ENCODE data around the gene UGT2B17.

- TF ChIP-seq, protein P1, sequence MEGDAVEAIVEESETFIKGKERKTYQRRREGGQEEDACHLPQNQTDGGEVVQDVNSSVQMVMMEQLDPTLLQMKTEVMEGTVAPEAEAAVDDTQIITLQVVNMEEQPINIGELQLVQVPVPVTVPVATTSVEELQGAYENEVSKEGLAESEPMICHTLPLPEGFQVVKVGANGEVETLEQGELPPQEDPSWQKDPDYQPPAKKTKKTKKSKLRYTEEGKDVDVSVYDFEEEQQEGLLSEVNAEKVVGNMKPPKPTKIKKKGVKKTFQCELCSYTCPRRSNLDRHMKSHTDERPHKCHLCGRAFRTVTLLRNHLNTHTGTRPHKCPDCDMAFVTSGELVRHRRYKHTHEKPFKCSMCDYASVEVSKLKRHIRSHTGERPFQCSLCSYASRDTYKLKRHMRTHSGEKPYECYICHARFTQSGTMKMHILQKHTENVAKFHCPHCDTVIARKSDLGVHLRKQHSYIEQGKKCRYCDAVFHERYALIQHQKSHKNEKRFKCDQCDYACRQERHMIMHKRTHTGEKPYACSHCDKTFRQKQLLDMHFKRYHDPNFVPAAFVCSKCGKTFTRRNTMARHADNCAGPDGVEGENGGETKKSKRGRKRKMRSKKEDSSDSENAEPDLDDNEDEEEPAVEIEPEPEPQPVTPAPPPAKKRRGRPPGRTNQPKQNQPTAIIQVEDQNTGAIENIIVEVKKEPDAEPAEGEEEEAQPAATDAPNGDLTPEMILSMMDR (IDR thresholded peaks at IDR 0.05; ENCODE audit: low read depth, low read length, missing input control), result no peak
- TF ChIP-seq TAF1 (conservative IDR thresholded peaks at IDR 0.05) (no peak), SP1 (IDR thresholded peaks at IDR 0.05) (no peak), JUND (IDR thresholded peaks at IDR 0.05) (no peak), NR2F2 (IDR thresholded peaks at IDR 0.05) (no peak), MAX (IDR thresholded peaks at IDR 0.05) (no peak), REST (IDR thresholded peaks at IDR 0.05) (no peak), YY1 (IDR thresholded peaks at IDR 0.05) (no peak), RAD21 (IDR thresholded peaks at IDR 0.05) (no peak), HNF4A (conservative IDR thresholded peaks at IDR 0.05) (no peak), RXRA (IDR thresholded peaks at IDR 0.05) (no peak)
- TF ChIP-seq, protein P2, sequence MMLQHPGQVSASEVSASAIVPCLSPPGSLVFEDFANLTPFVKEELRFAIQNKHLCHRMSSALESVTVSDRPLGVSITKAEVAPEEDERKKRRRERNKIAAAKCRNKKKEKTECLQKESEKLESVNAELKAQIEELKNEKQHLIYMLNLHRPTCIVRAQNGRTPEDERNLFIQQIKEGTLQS (IDR thresholded peaks at IDR 0.05), result no peak
Observed at GRCh38 chr4:68606240-68606639, 30.1 kb upstream of the UGT2B17 start.
